ENCODE data around the gene KIF13A.

KIF13A gene

DNA sequence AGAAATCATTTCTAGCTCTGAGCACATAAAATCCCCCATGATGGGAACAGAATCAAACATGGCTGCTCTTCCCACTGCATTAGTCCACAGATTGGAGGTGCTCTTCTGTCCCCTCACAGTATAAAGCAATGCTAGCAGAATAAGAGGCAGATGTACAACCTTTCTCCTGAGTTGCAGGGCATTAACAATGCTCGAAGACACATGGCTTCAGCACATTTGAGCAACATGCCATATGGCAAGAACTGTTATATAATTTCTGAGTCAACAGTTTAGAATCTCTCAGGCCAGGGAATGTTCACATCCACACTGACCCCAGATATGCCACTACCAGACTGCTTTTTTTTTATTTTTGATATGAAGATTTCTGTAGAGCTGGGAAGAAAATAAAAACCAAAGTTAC, 119.6 kb downstream of the KIF13A start:
- TF ChIP-seq, protein P1, sequence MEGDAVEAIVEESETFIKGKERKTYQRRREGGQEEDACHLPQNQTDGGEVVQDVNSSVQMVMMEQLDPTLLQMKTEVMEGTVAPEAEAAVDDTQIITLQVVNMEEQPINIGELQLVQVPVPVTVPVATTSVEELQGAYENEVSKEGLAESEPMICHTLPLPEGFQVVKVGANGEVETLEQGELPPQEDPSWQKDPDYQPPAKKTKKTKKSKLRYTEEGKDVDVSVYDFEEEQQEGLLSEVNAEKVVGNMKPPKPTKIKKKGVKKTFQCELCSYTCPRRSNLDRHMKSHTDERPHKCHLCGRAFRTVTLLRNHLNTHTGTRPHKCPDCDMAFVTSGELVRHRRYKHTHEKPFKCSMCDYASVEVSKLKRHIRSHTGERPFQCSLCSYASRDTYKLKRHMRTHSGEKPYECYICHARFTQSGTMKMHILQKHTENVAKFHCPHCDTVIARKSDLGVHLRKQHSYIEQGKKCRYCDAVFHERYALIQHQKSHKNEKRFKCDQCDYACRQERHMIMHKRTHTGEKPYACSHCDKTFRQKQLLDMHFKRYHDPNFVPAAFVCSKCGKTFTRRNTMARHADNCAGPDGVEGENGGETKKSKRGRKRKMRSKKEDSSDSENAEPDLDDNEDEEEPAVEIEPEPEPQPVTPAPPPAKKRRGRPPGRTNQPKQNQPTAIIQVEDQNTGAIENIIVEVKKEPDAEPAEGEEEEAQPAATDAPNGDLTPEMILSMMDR (conservative IDR thresholded peaks at IDR 0.05; ENCODE audit: low read depth, low read length), result no peak
- no peak overlapping the region for H3K4me2 ChIP-seq
- no peaks in the 10 kb centered on the region for H3K4me1 ChIP-seq (ENCODE audit: low read depth, poor library complexity, severe bottlenecking)

DNA sequence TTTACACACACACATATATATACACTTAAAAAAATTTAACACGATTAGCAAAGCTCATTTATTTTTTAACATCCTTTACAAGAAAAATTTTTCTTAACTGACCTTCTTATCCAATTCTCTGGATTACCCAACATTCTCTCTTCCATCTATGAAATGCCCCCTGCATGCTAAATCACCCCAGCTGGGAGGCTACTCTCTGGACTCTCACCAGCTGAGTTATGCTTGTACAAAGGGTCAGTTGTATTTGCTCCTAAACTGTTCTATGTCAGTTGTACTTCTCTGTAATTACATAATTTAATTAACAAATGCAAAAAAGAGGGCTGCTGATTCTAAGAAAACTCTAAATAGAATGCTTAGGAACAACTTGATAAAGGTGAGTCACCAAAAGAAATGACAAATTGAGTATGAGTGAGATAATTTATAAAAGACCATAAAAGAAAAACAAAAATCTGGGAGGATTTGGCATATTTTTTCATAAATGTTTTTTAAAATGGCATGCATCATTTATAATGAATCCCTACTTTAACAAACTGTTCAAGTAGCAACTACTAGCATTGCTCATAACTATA, 120.5 kb downstream of the KIF13A start:
- no peaks in the 10 kb centered on the region for H3K4me1 ChIP-seq (ENCODE audit: low read depth, poor library complexity, severe bottlenecking)
- TF ChIP-seq, protein P1 (conservative IDR thresholded peaks at IDR 0.05; ENCODE audit: low read depth, low read length), result no peak
- no peaks in the 10 kb centered on the region for H3K27me3 ChIP-seq (ENCODE audit: insufficient read depth, low read depth)
- H2AFZ ChIP-seq (ENCODE audit: low read depth), result no peak overlapping the region
- H4K20me1 ChIP-seq (ENCODE audit: insufficient read depth), result no peaks in the 10 kb centered on the region
- H3K4me2 ChIP-seq, result no peak overlapping the region
- H3K9ac ChIP-seq, result no peak overlapping the region
- no peak overlapping the region for H3K4me3 ChIP-seq (IDR thresholded peaks at IDR 0.05; ENCODE audit: insufficient read depth, low read depth, low read length)
- H3K36me3 ChIP-seq (ENCODE audit: insufficient read depth), result no peaks in the 10 kb centered on the region
- H3K27ac ChIP-seq, result no peak overlapping the region
- H3K79me2 ChIP-seq (ENCODE audit: insufficient read depth, low read depth), result no peaks in the 10 kb centered on the region

More for the DNA sequence above, 119.6 kb downstream of the KIF13A start:
- Histone ChIP-seq H4K20me1 (ENCODE audit: insufficient read depth) (no peaks in the 10 kb centered on the region), H3K4me3 (IDR thresholded peaks at IDR 0.05; ENCODE audit: insufficient read depth, low read depth, low read length) (no peak overlapping the region), H3K79me2 (ENCODE audit: insufficient read depth, low read depth) (no peaks in the 10 kb centered on the region), H3K27me3 (ENCODE audit: insufficient read depth, low read depth) (no peaks in the 10 kb centered on the region), H3K9ac (no peak overlapping the region), H3K36me3 (ENCODE audit: insufficient read depth) (no peaks in the 10 kb centered on the region), H2AFZ (ENCODE audit: low read depth) (no peak overlapping the region), H3K27ac (no peak overlapping the region)

DNA sequence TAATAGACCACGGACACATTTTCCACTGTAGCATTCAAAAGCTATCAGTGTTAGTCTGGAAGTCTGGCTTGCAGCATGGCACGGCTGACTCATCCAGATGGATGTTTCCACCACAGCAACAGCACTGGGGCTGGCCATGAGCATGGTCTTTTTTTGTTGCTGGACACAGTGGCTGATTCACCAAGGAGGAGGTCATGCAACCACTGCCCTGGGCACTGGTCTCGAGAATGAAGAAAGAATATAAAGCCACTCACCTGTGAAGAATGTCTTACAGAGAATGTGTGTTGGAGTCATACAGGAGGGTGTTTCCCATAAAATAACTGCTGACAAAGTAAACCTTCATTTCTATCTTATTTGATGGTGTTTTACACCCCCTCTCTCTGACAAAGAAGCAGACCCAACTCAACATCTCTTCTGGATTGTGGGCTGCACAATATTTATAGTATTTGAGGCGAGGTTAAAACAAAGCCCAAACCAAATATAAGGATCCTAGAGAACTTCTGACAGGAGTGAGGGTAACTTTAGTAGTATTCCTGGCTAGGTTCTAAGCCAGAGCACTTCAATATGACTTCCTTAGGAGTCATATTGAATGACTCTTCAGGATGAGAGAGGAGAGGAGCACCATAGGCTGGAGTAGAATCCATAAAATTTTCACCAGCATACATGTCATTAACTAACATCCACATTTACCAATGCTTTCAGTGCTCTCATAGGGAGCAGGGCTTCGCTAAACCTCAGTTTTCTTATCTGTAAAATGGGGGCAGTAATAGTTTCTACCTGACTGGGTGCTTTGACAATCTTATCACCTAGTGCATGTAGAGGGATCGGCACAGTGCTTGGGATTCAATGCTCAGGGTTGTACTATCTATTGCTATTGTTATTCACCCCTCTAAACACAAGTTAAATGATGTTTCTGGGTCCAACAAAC, 121.4 kb downstream of the KIF13A start:
- Histone ChIP-seq H3K4me2 (no peak overlapping the region), H3K36me3 (ENCODE audit: insufficient read depth) (no peaks in the 10 kb centered on the region), H3K27ac (no peak overlapping the region), H3K4me3 (IDR thresholded peaks at IDR 0.05; ENCODE audit: insufficient read depth, low read depth, low read length) (no peak overlapping the region), H2AFZ (ENCODE audit: low read depth) (no peak overlapping the region), H3K79me2 (ENCODE audit: insufficient read depth, low read depth) (no peaks in the 10 kb centered on the region), H3K27me3 (ENCODE audit: insufficient read depth, low read depth) (no peaks in the 10 kb centered on the region), H4K20me1 (ENCODE audit: insufficient read depth) (no peaks in the 10 kb centered on the region), H3K4me1 (ENCODE audit: low read depth, poor library complexity, severe bottlenecking) (no peaks in the 10 kb centered on the region), H3K9ac (no peak overlapping the region)
- TF ChIP-seq, protein P1 (conservative IDR thresholded peaks at IDR 0.05; ENCODE audit: low read depth, low read length), result no peak

DNA sequence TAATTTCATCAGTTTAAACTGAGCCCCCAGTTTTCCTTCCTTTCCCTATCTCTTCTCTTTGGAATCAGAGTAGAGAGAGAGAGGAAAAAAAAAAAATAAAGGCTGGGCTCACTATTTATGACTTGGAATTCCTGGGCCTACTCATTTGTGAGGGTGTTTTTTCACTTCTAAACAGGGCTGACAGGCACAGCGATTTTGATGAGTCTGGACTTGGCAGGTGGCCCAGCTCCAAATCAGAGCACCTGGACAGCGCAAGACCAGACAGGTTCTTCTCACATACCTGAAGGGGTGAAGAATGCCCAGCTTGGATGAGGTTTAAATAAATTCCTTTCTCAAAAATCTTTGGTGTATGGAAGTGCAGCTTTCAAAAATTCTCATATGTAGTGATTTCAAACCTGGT, 122.2 kb downstream of the KIF13A start:
- Histone ChIP-seq H3K27ac (no peak overlapping the region), H3K4me1 (ENCODE audit: low read depth, poor library complexity, severe bottlenecking) (no peaks in the 10 kb centered on the region), H3K4me3 (IDR thresholded peaks at IDR 0.05; ENCODE audit: insufficient read depth, low read depth, low read length) (no peak overlapping the region)

More for the DNA sequence above, 122.2 kb downstream of the KIF13A start:
- H3K36me3 ChIP-seq (ENCODE audit: insufficient read depth), result no peaks in the 10 kb centered on the region
- no peak overlapping the region for H2AFZ ChIP-seq (ENCODE audit: low read depth)
- H3K4me2 ChIP-seq, result no peak overlapping the region
- H3K9ac ChIP-seq, result no peak overlapping the region
- no peaks in the 10 kb centered on the region for H4K20me1 ChIP-seq (ENCODE audit: insufficient read depth)
- TF ChIP-seq, protein P1 (conservative IDR thresholded peaks at IDR 0.05; ENCODE audit: low read depth, low read length), result no peak
- no peaks in the 10 kb centered on the region for H3K79me2 ChIP-seq (ENCODE audit: insufficient read depth, low read depth)
- no peaks in the 10 kb centered on the region for H3K27me3 ChIP-seq (ENCODE audit: insufficient read depth, low read depth)

Data from KMS-11 (cell line).